Sciatic nerve (tissue), 2 donors: Measurements from ENCODE around the gene ATAT1. TPM values are rescaled to one million over a fixed set of nuclear protein-coding genes. Genes with fewer than 3 reads are reported as not detected.

ENCODE experiments used
- ATAC-seq: fragments of 200-7000 bp; cut with Tn5 transposase; one replicate; pipeline ENCODE4 v1.9.1; 2020; ENCODE audit warnings: mild to moderate bottlenecking, moderate library complexity
- DNase-seq: peaks from one replicate; pipeline ENCODE4 v3.0.0-alpha.2; 2020; ENCODE audit warnings: low spot score
- intact Hi-C: fragments of 100-400 bp; cut with DNase I; formaldehyde crosslinking; loops from one replicate; pipeline ENCODE4 v1.14.2; 2022
- total RNA-seq: library from RNA; stranded (reverse); fragmentation: NEBNext Ultra II Directional; extraction: Animal tissue kit (Norgen Biotek cat#: 25700); gene quantifications from one replicate; pipeline ENCODE4 v1.2.1, GENCODE V29; 2021
- donor health status: DM: no; HTN: no; CAD: no.
- donor health status: DM: no; HTN: no; CAD: no.

Gene ATAT1
- total RNA-seq, 1 donor from 2014 or later, result 14.8 TPM

- intact Hi-C loops, result no loop called here
- DNase-seq (no peak), ATAC-seq (no peak)
Measured at GRCh38 chr6:30612213-30612612, 14.5 kb upstream of the ATAT1 start.

GRCh38 chr6:30612687-30613248 lies 13.9 kb upstream of the ATAT1 start:
- DNase-seq (no peak), ATAC-seq (no peak)
- intact Hi-C loops, result no loop called here

- no peak for ATAC-seq
- DNase-seq, result no peak
- intact Hi-C loops, result no loop called here
Measured at GRCh38 chr6:30613251-30614043, 13.2 kb upstream of the ATAT1 start.

- no peak for DNase-seq
- ATAC-seq, result no peak
Measured at GRCh38 chr6:30614044-30614842, 12.4 kb upstream of the ATAT1 start.

GRCh38 chr6:30614843-30615218 lies 11.8 kb upstream of the ATAT1 start:
- intact Hi-C loops, result no loop called here
- peak; percentile 86 for DNase-seq
- ATAC-seq, result peak; percentile 86

More at GRCh38 chr6:30614044-30614842, 12.4 kb upstream of the ATAT1 start:
- intact Hi-C loops, result no loop called here

GRCh38 chr6:30615219-30615957 lies 11.3 kb upstream of the ATAT1 start:
- no peak for DNase-seq
- ATAC-seq, result no peak
- intact Hi-C loops, result no loop called here

- DNase-seq, result no peak
- ATAC-seq, result peak; percentile 0
- intact Hi-C loops, result no loop called here
Measured at GRCh38 chr6:30615958-30616810, 10.5 kb upstream of the ATAT1 start.

GRCh38 chr6:30616811-30617564 lies 9.7 kb upstream of the ATAT1 start, which contains the start of gene PPP1R10:
TSS of gene PPP1R10 (minus strand) at chr6:30617243. CDS start at chr6:30609944, 7,299 bp downstream.
- peak; percentile 99 for DNase-seq
- ATAC-seq, result peak; percentile 95
- intact Hi-C loops, result no loop called here

GRCh38 chr6:30617565-30618269 lies 9.0 kb upstream of the ATAT1 start, which contains the start of gene MRPS18B:
TSS of gene MRPS18B (plus strand) at chr6:30617840. CDS start at chr6:30617866, 26 bp downstream.
- intact Hi-C loops, result no loop called here
- DNase-seq, result peak; percentile 99
- ATAC-seq, result peak; percentile 92

- DNase-seq (no peak), ATAC-seq (no peak)
- intact Hi-C loops, result no loop called here
Measured at GRCh38 chr6:30618270-30618797, 8.3 kb upstream of the ATAT1 start.

GRCh38 chr6:30619561-30619960 lies 7.1 kb upstream of the ATAT1 start:
- DNase-seq (no peak), ATAC-seq (no peak)
- intact Hi-C loops, result no loop called here

- ATAC-seq (no peak), DNase-seq (no peak)
- intact Hi-C loops, result no loop called here
Measured at GRCh38 chr6:30625511-30625910, 1.2 kb upstream of the ATAT1 start.

GRCh38 chr6:30635834-30636233 lies 9.2 kb downstream of the ATAT1 start:
- intact Hi-C loops, result no loop called here
- DNase-seq (no peak), ATAC-seq (no peak)

- intact Hi-C loops, result no loop called here
- ATAC-seq (no peak), DNase-seq (no peak)
Measured at GRCh38 chr6:30640481-30640880, 13.8 kb downstream of the ATAT1 start.

GRCh38 chr6:30641048-30641447 lies 14.4 kb downstream of the ATAT1 start:
- ATAC-seq, result no peak
- intact Hi-C loops, result no loop called here
- no peak for DNase-seq

GRCh38 chr6:30643656-30644055 lies 17.0 kb downstream of the ATAT1 start:
- DNase-seq, result no peak
- no peak for ATAC-seq
- intact Hi-C loops, result no loop called here

- intact Hi-C loops, result no loop called here
- ATAC-seq, result no peak
- DNase-seq, result no peak
Measured at GRCh38 chr6:30644769-30645168, 18.1 kb downstream of the ATAT1 start.
